ENCODE data around the gene SOHLH2. TPM values are rescaled to one million over a fixed set of nuclear protein-coding genes. Genes with fewer than 3 reads are reported as not detected.

SOHLH2 gene
- total RNA-seq, 1 experiment from 2014 or later = 2.3 TPM

DNA sequence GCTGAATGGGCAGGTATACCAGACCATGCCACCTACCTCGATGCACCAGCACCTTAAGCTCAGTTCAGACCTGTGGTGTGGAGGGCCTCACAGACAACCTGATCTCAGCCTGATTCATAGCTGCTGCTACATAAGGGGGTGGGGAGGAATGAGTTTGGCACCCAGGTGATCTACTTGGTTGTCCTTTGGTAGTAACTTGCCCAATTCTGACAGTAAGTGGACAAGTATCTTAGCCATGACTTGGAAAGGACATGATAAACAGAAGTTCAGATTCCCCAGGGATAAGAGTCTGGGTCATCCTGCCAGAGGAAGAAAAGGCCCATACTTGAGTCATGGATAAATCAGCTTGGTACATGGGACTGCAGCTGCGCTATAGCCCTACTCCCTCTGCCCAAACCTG is 28.4 kb upstream of the SOHLH2 start:
- no peaks in the 10 kb centered on the region for H3F3A ChIP-seq (ENCODE audit: insufficient read depth, low read depth)
- H3K27ac ChIP-seq = no peak overlapping the region
- no peak overlapping the region for H3K4me3 ChIP-seq
- H3K36me3 ChIP-seq (ENCODE audit: low read depth) = no peaks in the 10 kb centered on the region
- H2AFZ ChIP-seq = no peak overlapping the region
- POLR2A ChIA-PET (ENCODE audit: unreplicated experiment) = no interaction called here
- H4K20me1 ChIP-seq (ENCODE audit: insufficient read depth) = no peaks in the 10 kb centered on the region
- no peaks in the 10 kb centered on the region for H3K27me3 ChIP-seq (ENCODE audit: insufficient read depth, low read depth)
- no peak for DNase-seq
- no TSS peak for BruUV-seq (replicated peaks)
- H3K4me1 ChIP-seq (replicated peaks; ENCODE audit: insufficient read depth) = no peaks in the 10 kb centered on the region
- CTCF ChIA-PET = no interaction called here
- H3K4me2 ChIP-seq = no peak overlapping the region
- TF ChIP-seq EZH2 (IDR thresholded peaks at IDR 0.05; ENCODE audit: low read depth) = no peak
- TF ChIP-seq CTCF (conservative IDR thresholded peaks at IDR 0.05) = no peak
- H3K9me2 ChIP-seq (ENCODE audit: insufficient read depth) = no peaks in the 10 kb centered on the region
- intact Hi-C loops (cut with micrococcal nuclease; ENCODE audit: unreplicated experiment) = no loop called here
- H3K79me2 ChIP-seq (ENCODE audit: low read depth) = no peaks in the 10 kb centered on the region
- H3K9me3 ChIP-seq (ENCODE audit: insufficient read depth, low read depth) = no peaks in the 10 kb centered on the region

- Histone ChIP-seq H3K79me2 (ENCODE audit: low read depth) (no peaks in the 10 kb centered on the region), H4K20me1 (ENCODE audit: insufficient read depth) (no peaks in the 10 kb centered on the region)
- POLR2A ChIA-PET (ENCODE audit: unreplicated experiment) = no interaction called here
Measured at GRCh38 chr13:36231236-36231635, 16.9 kb upstream of the SOHLH2 start.

GRCh38 chr13:36224730-36225129 is 10.4 kb upstream of the SOHLH2 start:
- POLR2A ChIA-PET (ENCODE audit: unreplicated experiment) = no interaction called here
- BruUV-seq (replicated peaks) = no TSS peak
- CTCF ChIA-PET = interaction anchor here (0.7 kb wide), 1 partner anchor 9 kb away, joined by 3 read pairs; no protein-coding TSS in a partner anchor

More at GRCh38 chr13:36231236-36231635, 16.9 kb upstream of the SOHLH2 start:
- no peak for TF ChIP-seq EZH2 (IDR thresholded peaks at IDR 0.05; ENCODE audit: low read depth)
- no peak for TF ChIP-seq CTCF (conservative IDR thresholded peaks at IDR 0.05)
- no peaks in the 10 kb centered on the region for H3F3A ChIP-seq (ENCODE audit: insufficient read depth, low read depth)
- no peak overlapping the region for H3K4me3 ChIP-seq
- no peak overlapping the region for H3K27ac ChIP-seq
- H2AFZ ChIP-seq = no peak overlapping the region
- CTCF ChIA-PET = no interaction called here
- no peaks in the 10 kb centered on the region for H3K4me1 ChIP-seq (replicated peaks; ENCODE audit: insufficient read depth)
- intact Hi-C loops (cut with micrococcal nuclease; ENCODE audit: unreplicated experiment) = no loop called here
- no peaks in the 10 kb centered on the region; the same call in 1 of the 2 replicates for H3K9me2 ChIP-seq (ENCODE audit: insufficient read depth)
- H3K4me2 ChIP-seq = no peak overlapping the region
- H3K9me3 ChIP-seq (ENCODE audit: insufficient read depth, low read depth) = no peaks in the 10 kb centered on the region
- BruUV-seq (replicated peaks) = no TSS peak
- no peaks in the 10 kb centered on the region for H3K36me3 ChIP-seq (ENCODE audit: low read depth)
- no peak for DNase-seq
- H3K27me3 ChIP-seq (ENCODE audit: insufficient read depth, low read depth) = no peaks in the 10 kb centered on the region

More at GRCh38 chr13:36224730-36225129, 10.4 kb upstream of the SOHLH2 start:
- Histone ChIP-seq H3F3A (ENCODE audit: insufficient read depth, low read depth) (no peaks in the 10 kb centered on the region), H3K9me2 (ENCODE audit: insufficient read depth) (no peaks in the 10 kb centered on the region), H3K27ac (no peak overlapping the region), H4K20me1 (ENCODE audit: insufficient read depth) (no peaks in the 10 kb centered on the region), H3K36me3 (ENCODE audit: low read depth) (no peaks in the 10 kb centered on the region), H3K4me3 (no peak overlapping the region), H3K9me3 (ENCODE audit: insufficient read depth, low read depth) (peaks cover 7% of the 10 kb centered on the region; the same call in 1 of the 2 replicates), H3K79me2 (ENCODE audit: low read depth) (no peaks in the 10 kb centered on the region), H2AFZ (no peak overlapping the region), H3K4me1 (replicated peaks; ENCODE audit: insufficient read depth) (no peaks in the 10 kb centered on the region), H3K27me3 (ENCODE audit: insufficient read depth, low read depth) (no peaks in the 10 kb centered on the region), H3K4me2 (no peak overlapping the region)
- no peak for DNase-seq
- no peak for TF ChIP-seq CTCF (conservative IDR thresholded peaks at IDR 0.05)
- TF ChIP-seq EZH2 (IDR thresholded peaks at IDR 0.05; ENCODE audit: low read depth) = no peak
- intact Hi-C loops (cut with micrococcal nuclease; ENCODE audit: unreplicated experiment) = no loop called here

Data from PC-9 (cell line).